HUES64 (cell line): Measurements from ENCODE around the gene PCSK5.

Experiments used
- H3K27ac ChIP-seq: 2 replicates; pipeline ENCODE4 v1.7.0; 2013; ENCODE audit warnings: low read depth, low read length, inconsistent platforms
- H3K27me3 ChIP-seq: 2 replicates; pipeline ENCODE4 v1.6.1; 2013; ENCODE audit warnings: mild to moderate bottlenecking, low read length; ENCODE audit not compliant: insufficient read depth
- H3K36me3 ChIP-seq: 2 replicates; pipeline ENCODE4 v1.6.1; 2013; ENCODE audit warnings: mild to moderate bottlenecking, low read length; ENCODE audit not compliant: insufficient read depth
- H3K4me1 ChIP-seq: 2 replicates; pipeline ENCODE4 v1.6.1; 2013; ENCODE audit warnings: mild to moderate bottlenecking, low read length, moderate library complexity; ENCODE audit not compliant: insufficient read depth
- H3K4me3 ChIP-seq: 2 replicates; pipeline ENCODE4 v1.5.1; 2013; ENCODE audit warnings: mild to moderate bottlenecking, low read length, moderate library complexity
- H3K9ac ChIP-seq: 2 replicates; pipeline ENCODE4 v1.6.1; 2013; ENCODE audit warnings: mild to moderate bottlenecking, low read depth, low read length
- H3K9me3 ChIP-seq: 2 replicates; pipeline ENCODE4 v1.6.1; 2013; ENCODE audit warnings: low read depth, low read length; ENCODE audit not compliant: insufficient read depth
- WGBS: fragments of 150-250, 120-280 bp; methylation state at CpG from one replicate; pipeline ENCODE4 v1.1.7; 2013; ENCODE audit warnings: missing lambda C conversion rate; 5-methylcytosine and 5-hydroxymethylcytosine counted together

The PCSK5 gene

DNA sequence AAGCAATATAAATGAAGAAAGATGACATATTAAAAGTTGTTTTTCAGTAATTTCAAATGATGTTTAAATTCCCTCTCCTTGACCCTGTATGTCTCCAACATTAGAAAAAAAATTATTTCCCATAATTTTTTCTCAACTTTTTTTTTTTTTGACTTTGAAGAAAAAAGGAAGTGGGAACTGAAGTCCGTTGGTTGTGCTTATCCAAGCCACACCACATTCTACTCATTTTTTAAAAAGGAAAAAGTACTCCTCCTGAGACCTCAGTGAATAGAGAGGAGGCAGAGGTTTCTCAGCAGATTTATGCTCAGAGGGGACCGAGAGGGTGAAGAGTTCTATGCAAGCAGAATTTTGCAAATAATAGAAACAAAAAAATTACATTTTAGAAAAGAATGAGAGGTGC, 123.3 kb downstream of the PCSK5 start:
- Histone ChIP-seq H3K4me3 (no peak overlapping the region), H3K9ac (no peak overlapping the region), H3K27ac (no peak overlapping the region), H3K4me1 (no peaks in the 10 kb centered on the region; the same call in 1 of the 2 replicates), H3K36me3 (no peaks in the 10 kb centered on the region), H3K9me3 (no peaks in the 10 kb centered on the region), H3K27me3 (no peaks in the 10 kb centered on the region)
- 86% methylated on average over 1 of the region's 2 CpGs for WGBS

DNA sequence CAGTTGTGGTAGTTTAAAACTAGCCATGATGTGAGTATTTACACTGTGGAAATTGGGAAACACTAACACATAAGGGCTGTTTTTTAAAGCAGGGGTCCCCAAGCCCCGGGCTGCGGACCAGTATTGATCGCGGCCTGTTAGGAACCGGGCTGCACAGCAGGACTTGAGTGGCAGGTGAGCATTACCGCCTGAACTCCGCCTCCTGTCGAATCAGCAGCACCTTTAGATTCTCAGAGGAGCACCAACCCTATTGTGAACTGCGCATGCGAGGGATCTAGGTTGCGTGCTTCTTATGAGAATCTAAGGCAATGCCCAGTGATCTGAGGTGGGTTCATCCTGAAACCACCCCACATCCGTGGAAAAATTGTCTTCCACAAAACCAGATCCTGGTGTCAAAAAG, 127.8 kb downstream of the PCSK5 start:
- H3K27ac ChIP-seq = no peak overlapping the region
- no peak overlapping the region for H3K9ac ChIP-seq
- H3K27me3 ChIP-seq = no peaks in the 10 kb centered on the region
- H3K4me1 ChIP-seq = peaks cover 21% of the 10 kb centered on the region
- no peaks in the 10 kb centered on the region for H3K9me3 ChIP-seq
- H3K4me3 ChIP-seq = no peak overlapping the region
- no peaks in the 10 kb centered on the region for H3K36me3 ChIP-seq
- 88% methylated on average over 12 of the region's 12 CpGs for WGBS

DNA sequence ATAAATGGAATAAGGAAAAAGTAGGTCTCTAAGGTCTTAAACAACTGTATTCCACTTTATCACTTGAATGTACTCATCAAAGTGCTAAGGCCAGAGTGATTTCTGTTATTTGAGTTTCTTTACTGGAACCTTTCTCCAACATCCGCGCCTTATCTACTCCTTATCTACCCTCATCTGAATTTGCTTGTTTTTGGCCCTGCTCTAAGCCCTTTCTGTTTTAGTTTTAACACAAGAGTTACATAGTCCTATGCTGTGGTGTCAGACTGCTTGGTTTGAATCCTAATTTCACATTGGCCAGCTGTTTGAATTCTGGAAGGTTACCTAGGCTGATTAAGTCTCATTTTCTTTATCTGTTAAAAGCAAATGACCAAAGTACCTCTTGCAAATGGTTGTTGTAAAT, 128.3 kb downstream of the PCSK5 start:
- no peaks in the 10 kb centered on the region for H3K9me3 ChIP-seq
- H3K27me3 ChIP-seq = no peaks in the 10 kb centered on the region
- 89% methylated on average over 2 of the region's 2 CpGs for WGBS
- H3K27ac ChIP-seq = no peak overlapping the region
- no peak overlapping the region for H3K9ac ChIP-seq
- no peaks in the 10 kb centered on the region for H3K36me3 ChIP-seq
- peaks cover 25% of the 10 kb centered on the region for H3K4me1 ChIP-seq
- H3K4me3 ChIP-seq = no peak overlapping the region

DNA sequence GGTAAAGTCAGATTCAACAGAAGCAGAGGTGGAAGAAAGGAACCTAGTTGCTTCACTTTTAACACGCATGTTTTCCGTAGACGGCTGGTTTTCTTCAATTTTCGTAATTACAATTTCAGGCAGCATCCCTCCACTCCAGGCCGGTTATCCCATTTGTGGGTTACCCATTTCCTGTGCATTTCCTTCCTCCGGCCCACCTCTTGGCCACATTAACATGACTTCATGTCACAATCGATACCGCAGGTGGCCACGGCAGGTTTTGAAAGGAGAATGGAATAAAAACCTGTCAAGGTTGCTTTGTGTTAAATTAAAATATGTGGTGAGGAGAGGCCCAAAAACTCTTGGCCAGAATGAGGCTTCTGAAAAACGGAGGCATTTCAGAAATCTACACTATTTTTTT, 130.2 kb downstream of the PCSK5 start:
- H3K9ac ChIP-seq = no peak overlapping the region
- H3K27ac ChIP-seq = no peak overlapping the region
- H3K36me3 ChIP-seq = no peaks in the 10 kb centered on the region
- no peak overlapping the region for H3K4me3 ChIP-seq
- no peaks in the 10 kb centered on the region for H3K27me3 ChIP-seq
- H3K9me3 ChIP-seq = no peaks in the 10 kb centered on the region
- H3K4me1 ChIP-seq = peaks cover 32% of the 10 kb centered on the region
- 94% methylated on average over 10 of the region's 10 CpGs for WGBS

DNA sequence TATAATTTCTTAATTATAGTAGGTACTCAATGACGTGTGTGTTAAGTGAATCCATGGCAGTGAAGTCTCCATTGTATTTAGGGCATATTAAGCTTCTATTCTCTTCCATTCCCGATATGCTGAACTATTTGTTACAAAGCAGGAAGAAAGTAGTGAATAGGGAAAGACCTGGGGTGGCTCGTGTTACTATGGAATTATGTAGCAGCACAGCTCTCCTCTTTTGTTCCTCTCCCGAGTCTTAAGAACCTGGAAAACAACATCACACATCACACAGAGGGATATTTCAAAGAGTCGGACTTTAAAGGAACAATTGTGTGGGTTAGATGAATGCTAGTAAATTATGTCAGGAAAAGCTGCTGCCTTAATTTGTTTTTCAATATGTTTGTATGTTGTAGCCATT, 131.8 kb downstream of the PCSK5 start:
- no peaks in the 10 kb centered on the region for H3K9me3 ChIP-seq
- no peaks in the 10 kb centered on the region for H3K27me3 ChIP-seq
- H3K9ac ChIP-seq = no peak overlapping the region
- no peak overlapping the region for H3K4me3 ChIP-seq
- H3K4me1 ChIP-seq = peaks cover 35% of the 10 kb centered on the region
- WGBS = 84% methylated on average over 2 of the region's 5 CpGs
- 0 out of 2 replicates have a peak, but pooled peaks cover 4% of the 10 kb centered on the region for H3K36me3 ChIP-seq
- no peak overlapping the region for H3K27ac ChIP-seq

DNA sequence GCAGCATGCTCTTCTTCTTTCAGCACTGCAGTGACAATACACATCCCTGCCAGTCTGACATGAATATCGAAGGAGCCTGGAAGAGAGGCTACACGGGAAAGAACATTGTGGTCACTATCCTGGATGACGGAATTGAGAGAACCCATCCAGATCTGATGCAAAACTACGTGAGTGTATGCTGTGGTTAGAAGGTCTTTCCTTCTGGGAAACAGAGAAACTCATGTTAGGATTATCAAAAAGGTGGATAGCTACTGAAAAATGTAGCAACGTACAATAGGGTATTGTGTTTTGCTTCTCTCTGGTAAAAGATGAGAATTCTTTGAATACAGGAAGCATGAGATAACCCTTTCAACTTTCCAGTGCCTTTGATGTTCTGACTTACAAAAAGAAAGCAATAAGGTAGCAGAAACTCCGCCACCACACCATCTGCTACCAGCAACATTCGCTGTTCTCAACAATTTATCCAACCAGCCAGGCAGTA, 133.3 kb downstream of the PCSK5 start:
- Histone ChIP-seq H3K27me3 (no peaks in the 10 kb centered on the region), H3K27ac (no peak overlapping the region; the same call in 1 of the 2 replicates), H3K36me3 (peaks cover 8% of the 10 kb centered on the region; the same call in 1 of the 2 replicates)

DNA sequence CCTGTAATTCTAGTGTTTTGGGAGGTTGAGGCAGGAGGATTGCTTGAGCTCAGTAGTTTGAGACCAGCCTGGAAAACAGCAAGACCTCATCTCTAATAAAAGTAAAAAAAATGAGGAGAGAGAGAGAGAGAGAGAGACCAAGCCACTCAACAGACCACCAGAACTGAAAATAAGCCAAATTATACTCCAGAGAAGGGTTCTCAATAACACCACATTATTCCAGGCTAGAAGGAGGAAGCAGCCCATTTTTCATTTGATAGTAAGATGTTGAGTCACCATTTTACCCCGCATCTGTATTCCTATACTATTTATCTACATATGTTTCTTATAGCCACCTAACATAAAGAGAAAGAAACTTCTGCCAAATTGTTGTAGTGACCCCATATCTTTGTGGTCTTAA, 134.8 kb downstream of the PCSK5 start:
- no peak overlapping the region for H3K27ac ChIP-seq
- 100% methylated on average over 1 of the region's 1 CpG for WGBS
- no peaks in the 10 kb centered on the region for H3K9me3 ChIP-seq
- peaks cover 36% of the 10 kb centered on the region for H3K4me1 ChIP-seq
- no peak overlapping the region for H3K9ac ChIP-seq
- no peak overlapping the region for H3K4me3 ChIP-seq
- peaks cover 10% of the 10 kb centered on the region; the same call in 1 of the 2 replicates for H3K36me3 ChIP-seq
- no peaks in the 10 kb centered on the region for H3K27me3 ChIP-seq

More for the DNA sequence above, 133.3 kb downstream of the PCSK5 start:
- Histone ChIP-seq H3K4me1 (peaks cover 37% of the 10 kb centered on the region), H3K9ac (no peak overlapping the region), H3K9me3 (no peaks in the 10 kb centered on the region), H3K4me3 (no peak overlapping the region)
- 68% methylated on average over 7 of the region's 7 CpGs for WGBS

DNA sequence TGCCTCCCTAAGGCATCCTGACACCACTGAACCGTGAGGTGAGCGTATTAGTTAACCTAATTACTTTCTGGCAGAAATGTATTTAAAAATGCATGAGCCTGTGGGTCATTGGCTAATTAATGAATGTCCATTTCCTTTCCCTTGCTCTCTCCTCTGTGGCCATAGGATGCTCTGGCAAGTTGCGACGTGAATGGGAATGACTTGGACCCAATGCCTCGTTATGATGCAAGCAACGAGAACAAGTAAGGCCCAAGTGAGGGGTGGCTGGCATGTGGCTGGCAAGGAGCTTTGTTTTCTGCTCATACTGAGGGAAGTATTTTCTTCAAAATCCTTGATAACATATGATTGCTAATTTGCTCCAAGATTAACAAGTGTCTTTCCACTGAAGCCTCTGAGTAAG, 136.3 kb downstream of the PCSK5 start:
- Histone ChIP-seq H3K9me3 (no peaks in the 10 kb centered on the region), H3K9ac (no peak overlapping the region), H3K27me3 (no peaks in the 10 kb centered on the region), H3K36me3 (peaks cover 10% of the 10 kb centered on the region; the same call in 1 of the 2 replicates), H3K4me3 (no peak overlapping the region), H3K27ac (no peak overlapping the region), H3K4me1 (peaks cover 26% of the 10 kb centered on the region)
- WGBS = 96% methylated on average over 6 of the region's 6 CpGs

DNA sequence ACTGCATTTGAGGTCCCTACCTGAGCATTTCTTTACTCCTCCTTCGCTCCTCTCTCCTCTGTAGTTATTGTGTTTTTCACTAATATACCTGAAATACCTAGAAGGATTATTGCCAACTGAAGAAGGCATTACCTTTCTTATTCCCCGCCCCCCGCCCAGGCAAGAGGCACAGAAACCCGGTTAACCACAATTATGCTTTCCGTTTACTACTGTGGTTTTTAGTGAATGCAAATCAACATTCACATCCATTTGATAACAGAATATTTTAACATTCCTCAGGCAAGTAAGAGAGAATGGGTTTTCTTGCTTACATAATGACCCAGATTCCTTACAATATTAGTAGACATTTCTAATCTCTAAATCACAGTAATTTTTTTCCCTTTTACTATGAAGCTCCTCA, 136.9 kb downstream of the PCSK5 start:
- Histone ChIP-seq H3K9me3 (no peaks in the 10 kb centered on the region), H3K4me3 (no peak overlapping the region), H3K27ac (no peak overlapping the region), H3K27me3 (no peaks in the 10 kb centered on the region), H3K9ac (no peak overlapping the region), H3K36me3 (peaks cover 13% of the 10 kb centered on the region; the same call in 1 of the 2 replicates), H3K4me1 (peaks cover 20% of the 10 kb centered on the region)
- no CpG with 5 or more reads among the region's 5 CpGs for WGBS

DNA sequence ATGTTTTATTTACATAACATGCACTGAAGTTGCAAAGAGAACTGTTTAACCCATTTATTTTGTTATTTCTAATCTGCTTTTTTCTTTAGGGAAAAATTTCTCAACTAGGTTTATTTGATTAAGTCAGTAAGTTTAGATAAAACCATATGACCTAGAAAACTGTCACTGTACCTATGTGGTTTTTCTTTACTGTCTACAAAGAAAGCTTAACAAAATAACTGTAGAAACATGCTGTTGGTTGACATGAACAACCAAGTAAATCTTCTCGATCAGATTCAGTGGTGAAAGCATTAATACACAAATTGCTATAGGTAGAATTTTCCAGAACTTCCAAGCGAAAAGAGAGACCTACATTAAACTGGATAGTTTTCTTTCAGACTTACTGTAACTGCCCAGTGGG, 137.4 kb downstream of the PCSK5 start:
- Histone ChIP-seq H3K9me3 (no peaks in the 10 kb centered on the region), H3K4me3 (no peak overlapping the region)
- WGBS = 98% methylated on average over 2 of the region's 2 CpGs

DNA sequence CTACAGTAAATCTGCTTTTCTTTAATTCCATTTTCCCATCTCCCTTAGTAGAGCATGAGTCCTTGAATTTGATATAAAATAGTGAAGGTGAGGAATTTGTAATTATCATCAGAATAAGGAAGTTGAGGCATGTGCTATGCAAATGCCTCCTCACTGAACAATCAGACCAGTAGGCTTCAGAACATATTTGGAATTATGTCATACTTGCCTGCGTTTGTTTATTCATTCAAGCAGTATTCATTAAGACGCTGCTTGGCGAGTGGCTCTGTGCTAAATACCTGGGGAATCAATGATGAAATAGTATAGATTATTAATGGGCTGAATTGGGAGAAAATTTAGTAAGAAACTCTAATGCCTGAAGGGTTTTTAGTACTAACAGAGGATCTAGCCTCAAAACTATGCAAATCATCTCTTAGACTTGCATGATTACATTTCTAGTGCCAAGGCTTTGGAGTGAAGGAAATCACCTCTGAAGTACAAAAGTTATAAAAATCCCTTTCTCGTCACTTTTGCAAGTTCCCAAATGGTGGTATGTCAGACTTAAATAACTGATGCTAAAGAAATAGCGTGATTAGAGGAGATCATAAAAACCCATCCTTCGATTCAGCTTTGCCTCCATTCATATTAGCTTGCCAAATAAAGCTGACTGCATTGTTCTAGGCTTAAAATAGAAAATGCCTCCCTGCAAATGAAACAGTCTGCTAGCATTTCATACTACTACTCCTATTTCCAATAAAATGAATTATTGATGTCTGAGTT, 141.7 kb downstream of the PCSK5 start:
- Histone ChIP-seq H3K9me3 (no peaks in the 10 kb centered on the region), H3K27ac (no peak overlapping the region), H3K27me3 (no peaks in the 10 kb centered on the region), H3K36me3 (peaks cover 16% of the 10 kb centered on the region; the same call in 1 of the 2 replicates), H3K4me3 (no peak overlapping the region), H3K9ac (no peak overlapping the region), H3K4me1 (0 out of 2 replicates have a peak, but pooled peaks cover 14% of the 10 kb centered on the region)
- WGBS = 89% methylated on average over 5 of the region's 6 CpGs

More for the DNA sequence above, 137.4 kb downstream of the PCSK5 start:
- peaks cover 16% of the 10 kb centered on the region; the same call in 1 of the 2 replicates for H3K36me3 ChIP-seq
- H3K27ac ChIP-seq = no peak overlapping the region
- peaks cover 16% of the 10 kb centered on the region for H3K4me1 ChIP-seq
- H3K9ac ChIP-seq = no peak overlapping the region
- no peaks in the 10 kb centered on the region for H3K27me3 ChIP-seq
